H1 (cell line): ENCODE results near the gene FRMPD1. TPM values are rescaled to one million over a fixed set of nuclear protein-coding genes. Genes with fewer than 3 reads are reported as not detected.

ENCODE experiments used
- CTCF ChIA-PET: fragments of 300-600 bp; sonication (Branson Sonifier 250); formaldehyde crosslinking; loops from one replicate; lab custom pipeline; 2021; ENCODE audit not compliant: partially characterized antibody; lab: Charles Lee
- POLR2A ChIA-PET: fragments of 300-600 bp; sonication (Branson Sonifier 250); formaldehyde crosslinking; loops from one replicate; lab custom pipeline; 2021; ENCODE audit warnings: inconsistent platforms; ENCODE audit not compliant: partially characterized antibody; lab: Charles Lee
- DNase-seq, 2 experiments: peaks; one replicate each; pipeline versions ENCODE4 v3.0.0 to v3.0.0-alpha.2; 2010 to 2022; ENCODE audit warnings: low spot score in 2 of 2, low read depth in 1 of 2, mixed read lengths in 1 of 2
- FAIRE-seq: peaks from 2 replicates; lab custom pipeline; 2011; peaks lifted over from hg19 to GRCh38; lab: Jason Lieb, UNC
- H2AFZ ChIP-seq: 2 replicates; pipeline ENCODE4 v1.8.1; 2012; ENCODE audit warnings: low read length, inconsistent platforms
- H2AK5ac ChIP-seq: 2 replicates; pipeline ENCODE4 v1.6.1; 2013; ENCODE audit warnings: low read depth, low read length
- H2BK120ac ChIP-seq: replicated peaks from 2 replicates; pipeline ENCODE3; 2013; ENCODE audit warnings: low read depth, low read length, inconsistent platforms
- H2BK12ac ChIP-seq: 2 replicates; pipeline ENCODE4 v1.6.1; 2013; ENCODE audit warnings: low read depth, low read length
- H2BK15ac ChIP-seq: 2 replicates; pipeline ENCODE4 v1.6.1; 2013; ENCODE audit warnings: low read length
- H2BK20ac ChIP-seq: 2 replicates; pipeline ENCODE4 v1.6.1; 2013; ENCODE audit warnings: low read length
- H2BK5ac ChIP-seq: 2 replicates; pipeline ENCODE4 v1.6.1; 2013; ENCODE audit warnings: low read depth, low read length
- H3K14ac ChIP-seq: 2 replicates; pipeline ENCODE4 v1.6.1; 2013; ENCODE audit warnings: inconsistent platforms; ENCODE audit not compliant: insufficient read length
- H3K18ac ChIP-seq: 2 replicates; pipeline ENCODE4 v1.6.1; 2013; ENCODE audit warnings: low read length; ENCODE audit errors: extremely low read depth
- H3K23ac ChIP-seq: 2 replicates; pipeline ENCODE4 v1.6.1; 2013; ENCODE audit warnings: inconsistent platforms; ENCODE audit not compliant: insufficient read length
- H3K23me2 ChIP-seq: 2 replicates; pipeline ENCODE4 v1.6.1; 2013; ENCODE audit warnings: low read depth, low read length
- H3K27ac ChIP-seq: 2 replicates; pipeline ENCODE4 v1.6.1; 2011; ENCODE audit warnings: low read depth, low read length, inconsistent platforms
- H3K27me3 ChIP-seq, 4 experiments: replicated peaks in 1 of 4; 1 replicate in 1 of 4; 2 replicates in 3 of 4; pipeline versions ENCODE4 v1.6.1 to v1.8.1; 2011 to 2013; ENCODE audit warnings: low read length in 3 of 4, mild to moderate bottlenecking in 3 of 4, inconsistent platforms in 2 of 4, mixed read lengths in 2 of 4, moderate library complexity in 1 of 4; ENCODE audit not compliant: control insufficient read depth in 3 of 4, insufficient read depth in 3 of 4; ENCODE audit errors: extremely low read depth in 1 of 4
- H3K36me3 ChIP-seq, 4 experiments: 2 replicates each; pipeline versions ENCODE4 v1.6.1 to v1.8.1; 2011 to 2013; ENCODE audit warnings: mild to moderate bottlenecking in 4 of 4, low read length in 3 of 4, moderate library complexity in 2 of 4, control low read depth in 1 of 4, inconsistent platforms in 1 of 4; ENCODE audit not compliant: insufficient read depth in 4 of 4, control insufficient read depth in 2 of 4
- H3K4ac ChIP-seq: replicated peaks from 2 replicates; pipeline ENCODE3; 2013; ENCODE audit warnings: low read length, low read depth, mixed read lengths, inconsistent platforms; ENCODE audit not compliant: insufficient read length
- H3K4me1 ChIP-seq, 4 experiments: replicated peaks in 1 of 4; 1 replicate in 1 of 4; 2 replicates in 3 of 4; pipeline versions ENCODE4 v1.6.1 to v1.8.1; 2011 to 2013; ENCODE audit warnings: low read length in 3 of 4, inconsistent platforms in 2 of 4, mixed read lengths in 1 of 4; ENCODE audit not compliant: insufficient read depth in 4 of 4, control insufficient read depth in 3 of 4
- H3K4me2 ChIP-seq, 2 experiments: 2 replicates each; pipeline versions ENCODE4 v1.6.1 to v1.8.1; 2011 to 2013; ENCODE audit warnings: low read depth in 2 of 2, low read length in 2 of 2, control low read depth in 1 of 2, inconsistent platforms in 1 of 2, mild to moderate bottlenecking in 1 of 2; ENCODE audit not compliant: insufficient read depth in 1 of 2
- H3K4me3 ChIP-seq, 4 experiments: fragments of 200-600, 300-600 bp in 1 of 4; sonication (generic), shearing (Covaris generic), sonication (Bioruptor Twin) in 1 of 4; 2 replicates each; pipeline versions ENCODE4 v1.5.1 to v1.8.1; 2011 to 2016; ENCODE audit warnings: low read length in 4 of 4, low read depth in 3 of 4, control low read depth in 2 of 4, inconsistent platforms in 2 of 4, mild to moderate bottlenecking in 2 of 4, mixed read lengths in 1 of 4, moderate library complexity in 1 of 4; ENCODE audit not compliant: insufficient read depth in 2 of 4; ENCODE audit errors: extremely low read depth in 1 of 4
- H3K56ac ChIP-seq: replicated peaks from 2 replicates; pipeline ENCODE3; 2013; ENCODE audit warnings: low read depth, mild to moderate bottlenecking, mixed read lengths, low read length, inconsistent platforms; ENCODE audit not compliant: insufficient read length
- H3K79me1 ChIP-seq: 2 replicates; pipeline ENCODE4 v1.6.1; 2013; ENCODE audit warnings: low read depth, low read length, control low read depth
- H3K79me2 ChIP-seq, 2 experiments: 2 replicates each; pipeline versions ENCODE4 v1.6.1 to v1.8.1; 2012 to 2013; ENCODE audit warnings: low read length in 2 of 2, mild to moderate bottlenecking in 2 of 2, inconsistent platforms in 1 of 2; ENCODE audit not compliant: insufficient read depth in 2 of 2, control insufficient read depth in 1 of 2
- H3K9ac ChIP-seq, 4 experiments: replicated peaks in 1 of 4; 1 replicate in 1 of 4; 2 replicates in 3 of 4; pipeline versions ENCODE4 v1.6.1 to v1.8.1; 2011 to 2013; ENCODE audit warnings: low read depth in 3 of 4, low read length in 3 of 4, control low read depth in 2 of 4, mild to moderate bottlenecking in 2 of 4, moderate library complexity in 2 of 4, inconsistent platforms in 1 of 4; ENCODE audit errors: extremely low read depth in 1 of 4
- H3K9me3 ChIP-seq, 2 experiments: 2 replicates each; pipeline versions ENCODE4 v1.6.1 to v1.8.1; 2012 to 2013; ENCODE audit warnings: mild to moderate bottlenecking in 2 of 2, moderate library complexity in 2 of 2, control low read depth in 1 of 2, inconsistent platforms in 1 of 2, low read depth in 1 of 2, low read length in 1 of 2, mixed read lengths in 1 of 2; ENCODE audit not compliant: insufficient read depth in 2 of 2
- H4K20me1 ChIP-seq, 2 experiments: replicated peaks in 1 of 2; 2 replicates each; pipeline versions ENCODE3 to v1.8.1; 2011 to 2013; ENCODE audit warnings: inconsistent platforms in 2 of 2, low read length in 2 of 2, mild to moderate bottlenecking in 1 of 2; ENCODE audit not compliant: insufficient read depth in 2 of 2, control insufficient read depth in 1 of 2
- H4K5ac ChIP-seq: 2 replicates; pipeline ENCODE4 v1.6.1; 2013; ENCODE audit warnings: low read length, low read depth, mixed read lengths, inconsistent platforms; ENCODE audit not compliant: insufficient read length
- H4K8ac ChIP-seq: 2 replicates; pipeline ENCODE4 v1.8.0; 2013; ENCODE audit warnings: mild to moderate bottlenecking, moderate library complexity, low read length, inconsistent platforms; ENCODE audit not compliant: insufficient read depth; ENCODE audit errors: extremely low read depth
- H4K91ac ChIP-seq: replicated peaks from 2 replicates; pipeline ENCODE3; 2013; ENCODE audit warnings: low read length, mixed read lengths, inconsistent platforms; ENCODE audit not compliant: insufficient read length
- BCL11A ChIP-seq, 2 experiments: IDR thresholded peaks; one replicate each; pipeline ENCODE4 v1.6.1; 2011; ENCODE audit warnings: low read depth in 2 of 2, low read length in 2 of 2, mild to moderate bottlenecking in 2 of 2
- E2F6 ChIP-seq: IDR thresholded peaks from 2 replicates; pipeline ENCODE4 v1.6.1; 2012; ENCODE audit warnings: inconsistent platforms
- GTF2F1 ChIP-seq: IDR thresholded peaks from 2 replicates; pipeline ENCODE4 v1.6.1; 2012; ENCODE audit warnings: low read depth, low read length, improper control_type of control experiment, borderline replicate concordance
- KDM4A ChIP-seq: IDR thresholded peaks from one replicate; pipeline ENCODE4 v1.7.1; 2012; ENCODE audit warnings: low read depth, mild to moderate bottlenecking, moderate library complexity, low read length, inconsistent platforms; ENCODE audit not compliant: severe bottlenecking
- KDM5A ChIP-seq: fragments of 200-600 bp; IDR thresholded peaks from 2 replicates; pipeline ENCODE4 v1.7.1; 2012; ENCODE audit warnings: mild to moderate bottlenecking, low read length, inconsistent platforms, mixed read lengths
- MAX ChIP-seq: IDR thresholded peaks from 2 replicates; pipeline ENCODE4 v1.6.1; 2012; ENCODE audit warnings: inconsistent platforms
- NRF1 ChIP-seq: IDR thresholded peaks from 2 replicates; pipeline ENCODE4 v1.6.1; 2011; ENCODE audit warnings: mild to moderate bottlenecking, low read depth, low read length, improper control_type of control experiment
- POLR2A ChIP-seq, 2 experiments: IDR thresholded peaks; 1 replicate in 1 of 2; 2 replicates in 1 of 2; pipeline ENCODE4 v1.6.1; 2011; ENCODE audit warnings: low read depth in 2 of 2, low read length in 2 of 2, mild to moderate bottlenecking in 2 of 2; ENCODE audit errors: control extremely low read depth in 1 of 2
- RBBP5 ChIP-seq: IDR thresholded peaks from 2 replicates; pipeline ENCODE4 v1.7.1; 2012; ENCODE audit warnings: low read depth, mild to moderate bottlenecking, inconsistent platforms, low read length, moderate library complexity, borderline replicate concordance
- RFX5 ChIP-seq: IDR thresholded peaks from 2 replicates; pipeline ENCODE4 v1.6.1; 2011; ENCODE audit warnings: low read depth, low read length, improper control_type of control experiment, borderline replicate concordance
- SAP30 ChIP-seq: fragments of 300-600 bp; sonication (generic); IDR thresholded peaks from 2 replicates; pipeline ENCODE4 v1.7.1; 2012; ENCODE audit warnings: low read length, moderate library complexity, mild to moderate bottlenecking, inconsistent platforms; ENCODE audit not compliant: insufficient read depth, insufficient replicate concordance
- SIX5 ChIP-seq: IDR thresholded peaks from 2 replicates; pipeline ENCODE4 v1.6.1; 2011; ENCODE audit warnings: mild to moderate bottlenecking, low read depth, low read length
- WGBS, 2 experiments: shearing (Covaris generic) in 1 of 2; methylation state at CpG; one replicate each; pipeline versions ENCODE4 v1.1.6 to v1.1.7; 2013 to 2015; ENCODE audit warnings: low lambda C conversion rate in 2 of 2, mixed read lengths in 2 of 2, inconsistent platforms in 1 of 2, low coverage in 1 of 2, missing lambda C conversion rate in 1 of 2; ENCODE audit not compliant: insufficient replicate concordance in 2 of 2, insufficient coverage in 1 of 2, insufficient read length in 1 of 2; ENCODE audit errors: extremely low coverage in 1 of 2, missing lambda C conversion rate in 1 of 2; 5-methylcytosine and 5-hydroxymethylcytosine counted together
- polyA plus RNA-seq, 7 experiments: library from polyadenylated mRNA; depleted of rRNA in 3 of 7; stranded (reverse) in 5 of 7; unstranded in 2 of 7; fragments of >200 nt in 5 of 7; fragments of 200-250 nt in 2 of 7; gene quantifications; 1 replicate in 5 of 7; 2 replicates in 1 of 7; 4 replicates in 1 of 7; pipeline versions ENCODE4 v1.2.1 to v1.2.3, GENCODE V29; 2011 to 2013; ENCODE audit warnings: missing spikeins in 2 of 7, mixed read lengths in 2 of 7
- total RNA-seq: library from RNA; stranded (reverse); fragmentation: NEBNext Ultra II Directional; extraction: Animal tissue kit (Norgen Biotek cat#: 25700); gene quantifications from 2 replicates; pipeline ENCODE4 v1.2.1, GENCODE V29; 2021

Gene FRMPD1
- total and polyA plus RNA-seq, 2 of the 8 experiments (the other 6 are each of a cell fraction or from before 2014, with no cell fraction given), result 0.27 to 0.32 TPM

DNA sequence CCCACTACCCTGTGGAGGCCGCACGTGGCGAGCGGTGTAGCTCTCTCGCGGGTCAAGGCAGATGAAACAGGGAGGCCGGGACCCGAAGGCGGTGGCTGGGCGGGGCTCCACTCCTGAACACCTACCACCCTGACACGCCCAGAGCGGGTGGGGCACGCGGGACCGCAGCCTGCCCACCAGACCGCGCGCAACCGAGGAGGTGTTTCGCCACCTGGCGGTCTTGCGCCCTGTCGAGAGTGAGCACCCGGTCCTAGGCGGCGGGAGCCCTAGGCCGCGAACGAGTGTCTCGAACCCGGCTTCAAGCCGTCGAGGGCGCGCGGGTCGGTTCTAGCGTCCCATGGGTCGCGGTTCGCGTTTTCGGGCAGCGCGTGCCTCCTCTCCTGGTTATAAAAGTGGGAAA, 136.3 kb downstream of the FRMPD1 start:
- no peak overlapping the region for H3K18ac ChIP-seq
- H3K27me3 ChIP-seq, result peaks cover 0 to 3% (median 2%) of the 10 kb centered on the region in 4 experiments; a peak in 2 of 7 replicates
- H2BK5ac ChIP-seq, result no peak overlapping the region
- peaks cover 0 to 4% (median 0%) of the 10 kb centered on the region in 4 experiments; a peak in 3 of 7 replicates for H3K4me1 ChIP-seq
- ChIA-PET CTCF (interaction anchor here (0.9 to 1.5 kb wide), 3 partner anchors 11 to 39 kb away, joined by 3 to 5 read pairs (median 4); partner anchors contain the start of gene DCAF10), POLR2A (interaction anchor here (1.1 kb wide), 1 partner anchor 14 kb away, joined by 3 read pairs; the partner anchor contains the start of gene DCAF10)
- peak overlapping the region; percentile 80 for H4K8ac ChIP-seq
- H3K4ac ChIP-seq, result no peak overlapping the region
- 82% methylated on average over 28 of the region's 45 CpGs; no CpG with 5 or more reads in 1 of the 2 experiments for WGBS, 2 experiments
- H2BK12ac ChIP-seq, result no peak overlapping the region
- H3K79me1 ChIP-seq, result peaks cover 5% of the 10 kb centered on the region
- no peak overlapping the region for H2BK20ac ChIP-seq
- no peak overlapping the region for H4K5ac ChIP-seq
- H3K27ac ChIP-seq, result no peak overlapping the region
- H3K36me3 ChIP-seq, result peaks cover 10 to 17% (median 13%) of the 10 kb centered on the region in 4 experiments
- H3K23me2 ChIP-seq, result peaks cover 6% of the 10 kb centered on the region
- H4K20me1 ChIP-seq, result peaks cover 0 to 10% of the 10 kb centered on the region in 2 experiments
- no peak overlapping the region for H3K9ac ChIP-seq
- no peak overlapping the region for H4K91ac ChIP-seq
- H3K56ac ChIP-seq, result no peak overlapping the region
- no peak overlapping the region for H2AK5ac ChIP-seq
- peaks cover 6 to 24% of the 10 kb centered on the region in 2 experiments; a peak in 3 of 4 replicates for H3K79me2 ChIP-seq
- H2BK15ac ChIP-seq, result no peak overlapping the region
- H3K14ac ChIP-seq, result no peak overlapping the region
- no peak overlapping the region for H2BK120ac ChIP-seq
- H3K4me2 ChIP-seq, result peak overlapping the region in 1 of 2 experiments; percentile 20; a peak in 1 of 4 replicates
- no peaks in the 10 kb centered on the region for H3K9me3 ChIP-seq
- H2AFZ ChIP-seq, result no peak overlapping the region
- no peak overlapping the region for H3K4me3 ChIP-seq
- peak in 1 of 2 experiments; percentile 61 for DNase-seq
- no peak overlapping the region for H3K23ac ChIP-seq
- FAIRE-seq, result no peak
- TF ChIP-seq SAP30, result no peak
- TF ChIP-seq BCL11A (IDR thresholded peaks at IDR 0.05; ENCODE audit: low read depth in 2 of 2, low read length in 2 of 2), result no peak
- no peak for TF ChIP-seq GTF2F1
- no peak for TF ChIP-seq POLR2A (IDR thresholded peaks at IDR 0.05; ENCODE audit: control extremely low read depth in 1 of 2, low read depth in 2 of 2, low read length in 2 of 2)
- no peak for TF ChIP-seq RBBP5
- TF ChIP-seq KDM4A, result no peak
- TF ChIP-seq NRF1, result no peak
- TF ChIP-seq E2F6, result peak; percentile 76
- no peak for TF ChIP-seq KDM5A
- TF ChIP-seq MAX, result peak; percentile 48
- no peak for TF ChIP-seq RFX5
- TF ChIP-seq SIX5, result no peak
